Measurements from ENCODE around the gene DHX29.

GRCh38 chr5:55219770-55220169, 87.7 kb downstream of the DHX29 start:
- TF ChIP-seq CTCF (IDR thresholded peaks at IDR 0.05) (no peak), POLR2AphosphoS5 (IDR thresholded peaks at IDR 0.05) (no peak), EP300 (IDR thresholded peaks at IDR 0.05) (no peak)
